Uterus (tissue), 4 donors: ENCODE data around the gene POU2F3. TPM values are rescaled to one million over a fixed set of nuclear protein-coding genes. Genes with fewer than 3 reads are reported as not detected.

Experiments used
- DNase-seq, 2 donors: peaks; one replicate each; pipeline ENCODE4 v3.0.0-alpha.2; 2019 to 2020
- H3K27ac ChIP-seq, 2 donors: fragments of 200-600 bp; sonication (generic); 1 replicate in 1 of 2; 2 replicates in 1 of 2; pipeline ENCODE4 v1.5.1; 2016 to 2018
- H3K27me3 ChIP-seq, 2 donors: fragments of 200-600 bp; sonication (generic); one replicate each; pipeline ENCODE4 v1.5.1; 2018 to 2019; ENCODE audit warnings: control low read depth in 1 of 2
- H3K36me3 ChIP-seq, 2 donors: fragments of 200-600 bp; sonication (generic); one replicate each; pipeline ENCODE4 v1.5.1; 2019; ENCODE audit warnings: control low read depth in 1 of 2
- H3K4me1 ChIP-seq, 2 donors: fragments of 200-600 bp; sonication (generic); one replicate each; pipeline ENCODE4 v1.5.1; 2018 to 2019; ENCODE audit warnings: control low read depth in 1 of 2
- H3K4me3 ChIP-seq, 2 donors: fragments of 200-600 bp; sonication (generic); 1 replicate in 1 of 2; 2 replicates in 1 of 2; pipeline ENCODE4 v1.5.1; 2018 to 2019; ENCODE audit warnings: mild to moderate bottlenecking in 1 of 2
- H3K9me3 ChIP-seq, 2 donors: fragments of 200-600 bp; sonication (generic); one replicate each; pipeline ENCODE4 v1.5.1; 2019; ENCODE audit warnings: control low read depth in 1 of 2
- CTCF ChIP-seq, 4 experiments: fragments of 200-600 bp in 2 of 4; fragments of 450-650 bp in 2 of 4; sonication (generic) in 2 of 4; IDR thresholded peaks; one replicate each; pipeline ENCODE4 v1.5.1; 2016 to 2019; ENCODE audit warnings: antibody characterized with exemption in 4 of 4, mild to moderate bottlenecking in 2 of 4, moderate library complexity in 1 of 4
- POLR2A ChIP-seq, 2 donors: fragments of 450-650 bp; IDR thresholded peaks; one replicate each; pipeline ENCODE4 v1.6.1; 2016; ENCODE audit warnings: antibody characterized with exemption in 2 of 2, mild to moderate bottlenecking in 1 of 2, moderate library complexity in 1 of 2
- intact Hi-C: fragments of 100-400 bp; cut with DNase I; formaldehyde crosslinking; loops from one replicate; pipeline ENCODE4 v1.15.1; 2023; ENCODE audit warnings: low total_unique reads
- total RNA-seq, 4 donors: library from RNA; depleted of rRNA in 3 of 4; stranded (reverse); fragments of >200 nt in 3 of 4; gene quantifications; one replicate each; pipeline versions ENCODE4 v1.1.0 to v1.2.4, GENCODE V29; 2014 to 2023
- donor health status: DM: yes; HTN: yes; CAD: no.

The POU2F3 gene
- total RNA-seq, 4 donors from 2014 or later, result 0.85 TPM; not detected in 3

GRCh38 chr11:120342678-120343077, 102.7 kb downstream of the POU2F3 start:
- no peak for DNase-seq
- H3K27me3 ChIP-seq, result no peaks in the 10 kb centered on the region
- TF ChIP-seq POLR2A (IDR thresholded peaks at IDR 0.05), result no peak
- no peak overlapping the region for H3K27ac ChIP-seq
- no peaks in the 10 kb centered on the region for H3K36me3 ChIP-seq
- intact Hi-C loops, result no loop called here
- H3K4me3 ChIP-seq, result no peak overlapping the region
- H3K4me1 ChIP-seq, result peaks cover 0 to 18% of the 10 kb centered on the region in 2 donors
- no peaks in the 10 kb centered on the region for H3K9me3 ChIP-seq

- intact Hi-C loops, result no loop called here
- Histone ChIP-seq H3K4me1 (peaks cover 0 to 18% of the 10 kb centered on the region in 2 donors), H3K9me3 (no peaks in the 10 kb centered on the region), H3K4me3 (no peak overlapping the region), H3K27me3 (no peaks in the 10 kb centered on the region), H3K27ac (no peak overlapping the region), H3K36me3 (no peaks in the 10 kb centered on the region)
- no peak for DNase-seq
- TF ChIP-seq CTCF (IDR thresholded peaks at IDR 0.05) (no peak), POLR2A (IDR thresholded peaks at IDR 0.05) (no peak)
These were observed 103.5 kb downstream of the POU2F3 start for GRCh38 chr11:120343429-120343828.

- Histone ChIP-seq H3K4me1 (peaks cover 0 to 18% of the 10 kb centered on the region in 2 donors), H3K27me3 (no peaks in the 10 kb centered on the region), H3K36me3 (no peaks in the 10 kb centered on the region), H3K27ac (no peak overlapping the region), H3K4me3 (no peak overlapping the region), H3K9me3 (no peaks in the 10 kb centered on the region)
- intact Hi-C loops, result no loop called here
- DNase-seq, result no peak
- TF ChIP-seq POLR2A (IDR thresholded peaks at IDR 0.05) (no peak), CTCF (IDR thresholded peaks at IDR 0.05) (no peak)
These were observed 104.5 kb downstream of the POU2F3 start for GRCh38 chr11:120344302-120345004.

GRCh38 chr11:120346233-120346632, 106.3 kb downstream of the POU2F3 start:
- DNase-seq, result no peak
- Histone ChIP-seq H3K4me1 (peaks cover 0 to 14% of the 10 kb centered on the region in 2 donors), H3K4me3 (no peak overlapping the region), H3K27ac (peak overlapping the region in 1 of 2 donors; percentile 73), H3K9me3 (no peaks in the 10 kb centered on the region), H3K27me3 (no peaks in the 10 kb centered on the region), H3K36me3 (no peaks in the 10 kb centered on the region)
- no peak for TF ChIP-seq POLR2A (IDR thresholded peaks at IDR 0.05)
- no peak for TF ChIP-seq CTCF (IDR thresholded peaks at IDR 0.05)
- intact Hi-C loops, result no loop called here

- TF ChIP-seq CTCF (IDR thresholded peaks at IDR 0.05) (no peak), POLR2A (IDR thresholded peaks at IDR 0.05) (no peak)
- Histone ChIP-seq H3K9me3 (no peaks in the 10 kb centered on the region), H3K4me1 (peaks cover 0 to 11% of the 10 kb centered on the region in 2 donors), H3K4me3 (no peak overlapping the region), H3K27me3 (no peaks in the 10 kb centered on the region), H3K36me3 (no peaks in the 10 kb centered on the region), H3K27ac (no peak overlapping the region)
- DNase-seq, result no peak
- intact Hi-C loops, result no loop called here
These were observed 110.7 kb downstream of the POU2F3 start for GRCh38 chr11:120350637-120351036.
